Measurements from ENCODE around the gene SCN4A.

Gene SCN4A

GRCh38 chr17:63943745-63944144 is 29.0 kb downstream of the SCN4A start:
- DNase-seq (ENCODE audit: low spot score), result no peak
- H3K9me3 ChIP-seq (replicated peaks in 1 of 2; ENCODE audit: control insufficient read depth in 2 of 2, insufficient read depth in 1 of 2, low read depth in 1 of 2, low read length in 2 of 2), result peaks cover 0 to 4% of the 10 kb centered on the region in 2 donors
- no peak overlapping the region for H4K8ac ChIP-seq (ENCODE audit: low read depth, low read length)
- H3K23ac ChIP-seq (ENCODE audit: low read depth, low read length, poor library complexity), result no peak overlapping the region
- no peak overlapping the region for H2BK120ac ChIP-seq (ENCODE audit: low read depth, low read length)
- no peak overlapping the region for H2AFZ ChIP-seq (ENCODE audit: low read length)
- H3K79me1 ChIP-seq (ENCODE audit: low read depth, low read length), result peaks cover 2% of the 10 kb centered on the region
- no peak overlapping the region for H2BK15ac ChIP-seq (ENCODE audit: low read length)
- H2BK12ac ChIP-seq (ENCODE audit: low read length), result peak overlapping the region; percentile 84
- no peak overlapping the region for H3K9ac ChIP-seq (ENCODE audit: low read depth, low read length, poor library complexity)
- H3K18ac ChIP-seq (ENCODE audit: low read length), result no peak overlapping the region
- no peak overlapping the region for H3K27ac ChIP-seq (replicated peaks; ENCODE audit: low read length)
- no peak overlapping the region for H3K4ac ChIP-seq (ENCODE audit: low read length)
- H2AK5ac ChIP-seq (ENCODE audit: low read depth, low read length), result no peak overlapping the region
- H4K91ac ChIP-seq (ENCODE audit: low read depth, low read length, poor library complexity), result no peak overlapping the region
- H3K4me1 ChIP-seq (ENCODE audit: control insufficient read depth in 2 of 2, insufficient read depth in 1 of 2, low read depth in 1 of 2, low read length in 2 of 2), result peaks cover 0 to 2% of the 10 kb centered on the region in 2 donors
- no peak overlapping the region for H2BK5ac ChIP-seq (ENCODE audit: low read length)
- H3K36me3 ChIP-seq (replicated peaks in 1 of 2; ENCODE audit: control insufficient read depth in 2 of 2, insufficient read depth in 2 of 2, low read length in 2 of 2), result peaks cover 0 to 6% of the 10 kb centered on the region in 2 donors
- peaks cover 0 to 5% (median 0%) of the 10 kb centered on the region in 3 experiments for H3K27me3 ChIP-seq (ENCODE audit: control insufficient read depth in 3 of 3, insufficient read depth in 3 of 3, low read depth in 1 of 3, low read length in 3 of 3)
- WGBS, 2 donors (ENCODE audit: extremely low coverage in 2 of 2, insufficient read length in 2 of 2, insufficient replicate concordance in 1 of 2), result no CpG with 5 or more reads among the region's 9 CpGs
- peak overlapping the region; percentile 94 for H3K14ac ChIP-seq (ENCODE audit: low read length)
- no peak overlapping the region for H3K4me2 ChIP-seq (ENCODE audit: insufficient read depth, low read length, poor library complexity, severe bottlenecking)
- H3K4me3 ChIP-seq (ENCODE audit: low read length in 2 of 2), result no peak overlapping the region

GRCh38 chr17:63942309-63942985 is 30.3 kb downstream of the SCN4A start:
- no peak for DNase-seq (ENCODE audit: low spot score)
- H3K36me3 ChIP-seq (replicated peaks in 1 of 2; ENCODE audit: control insufficient read depth in 2 of 2, insufficient read depth in 2 of 2, low read length in 2 of 2), result peaks cover 0 to 6% of the 10 kb centered on the region in 2 donors
- peak overlapping the region; percentile 31 for H2BK12ac ChIP-seq (ENCODE audit: low read length)
- no peak overlapping the region for H3K14ac ChIP-seq (ENCODE audit: low read length)
- H3K4ac ChIP-seq (ENCODE audit: low read length), result peak overlapping the region; percentile 2
- no peak overlapping the region for H2BK15ac ChIP-seq (ENCODE audit: low read length)
- WGBS, 2 donors (ENCODE audit: extremely low coverage in 2 of 2, insufficient read length in 2 of 2, insufficient replicate concordance in 1 of 2), result no CpG with 5 or more reads among the region's 21 CpGs
- H2BK5ac ChIP-seq (ENCODE audit: low read length), result peak overlapping the region; percentile 29
- H3K79me1 ChIP-seq (ENCODE audit: low read depth, low read length), result peaks cover 2% of the 10 kb centered on the region
- no peak overlapping the region for H2AFZ ChIP-seq (ENCODE audit: low read length)
- H4K91ac ChIP-seq (ENCODE audit: low read depth, low read length, poor library complexity), result no peak overlapping the region
- H3K9me3 ChIP-seq (replicated peaks in 1 of 2; ENCODE audit: control insufficient read depth in 2 of 2, insufficient read depth in 1 of 2, low read depth in 1 of 2, low read length in 2 of 2), result peaks cover 0 to 4% of the 10 kb centered on the region in 2 donors
- H3K4me1 ChIP-seq (ENCODE audit: control insufficient read depth in 2 of 2, insufficient read depth in 1 of 2, low read depth in 1 of 2, low read length in 2 of 2), result peaks cover 0 to 9% of the 10 kb centered on the region in 2 donors
- H3K4me3 ChIP-seq (ENCODE audit: low read length in 2 of 2), result peak overlapping the region in 1 of 2 donors; percentile 41
- peak overlapping the region; percentile 28 for H2BK120ac ChIP-seq (ENCODE audit: low read depth, low read length)
- no peak overlapping the region for H3K27ac ChIP-seq (replicated peaks; ENCODE audit: low read length)
- H3K4me2 ChIP-seq (ENCODE audit: insufficient read depth, low read length, poor library complexity, severe bottlenecking), result no peak overlapping the region
- no peak overlapping the region for H3K9ac ChIP-seq (ENCODE audit: low read depth, low read length, poor library complexity)
- H4K8ac ChIP-seq (ENCODE audit: low read depth, low read length), result peak overlapping the region; percentile 72
- no peak overlapping the region for H3K18ac ChIP-seq (ENCODE audit: low read length)
- H2AK5ac ChIP-seq (ENCODE audit: low read depth, low read length), result peak overlapping the region; percentile 28
- peaks cover 0 to 2% (median 0%) of the 10 kb centered on the region in 3 experiments for H3K27me3 ChIP-seq (ENCODE audit: control insufficient read depth in 3 of 3, insufficient read depth in 3 of 3, low read depth in 1 of 3, low read length in 3 of 3)
- peak overlapping the region; percentile 6 for H3K23ac ChIP-seq (ENCODE audit: low read depth, low read length, poor library complexity)

GRCh38 chr17:63941751-63942150 is 31.0 kb downstream of the SCN4A start:
- Histone ChIP-seq H4K8ac (ENCODE audit: low read depth, low read length) (no peak overlapping the region), H3K27ac (replicated peaks; ENCODE audit: low read length) (no peak overlapping the region), H3K23ac (ENCODE audit: low read depth, low read length, poor library complexity) (peak overlapping the region; percentile 62), H3K4me2 (ENCODE audit: insufficient read depth, low read length, poor library complexity, severe bottlenecking) (no peak overlapping the region), H2BK120ac (ENCODE audit: low read depth, low read length) (no peak overlapping the region), H3K4ac (ENCODE audit: low read length) (no peak overlapping the region), H2BK15ac (ENCODE audit: low read length) (no peak overlapping the region), H2AFZ (ENCODE audit: low read length) (no peak overlapping the region), H3K9me3 (replicated peaks in 1 of 2; ENCODE audit: control insufficient read depth in 2 of 2, insufficient read depth in 1 of 2, low read depth in 1 of 2, low read length in 2 of 2) (peaks cover 0 to 4% of the 10 kb centered on the region in 2 donors), H3K4me1 (ENCODE audit: control insufficient read depth in 2 of 2, insufficient read depth in 1 of 2, low read depth in 1 of 2, low read length in 2 of 2) (peaks cover 0 to 9% of the 10 kb centered on the region in 2 donors), H3K9ac (ENCODE audit: low read depth, low read length, poor library complexity) (peak overlapping the region; percentile 15), H3K36me3 (replicated peaks in 1 of 2; ENCODE audit: control insufficient read depth in 2 of 2, insufficient read depth in 2 of 2, low read length in 2 of 2) (peaks cover 0 to 6% of the 10 kb centered on the region in 2 donors), H4K91ac (ENCODE audit: low read depth, low read length, poor library complexity) (no peak overlapping the region), H3K14ac (ENCODE audit: low read length) (no peak overlapping the region), H3K4me3 (ENCODE audit: low read length in 2 of 2) (no peak overlapping the region), H2BK12ac (ENCODE audit: low read length) (no peak overlapping the region), H3K27me3 (ENCODE audit: control insufficient read depth in 3 of 3, insufficient read depth in 3 of 3, low read depth in 1 of 3, low read length in 3 of 3) (peaks cover 0 to 2% (median 0%) of the 10 kb centered on the region in 3 experiments), H2BK5ac (ENCODE audit: low read length) (no peak overlapping the region), H2AK5ac (ENCODE audit: low read depth, low read length) (no peak overlapping the region), H3K18ac (ENCODE audit: low read length) (peak overlapping the region; percentile 44), H3K79me1 (ENCODE audit: low read depth, low read length) (peaks cover 2% of the 10 kb centered on the region)
- no CpG with 5 or more reads among the region's 23 CpGs for WGBS, 2 donors (ENCODE audit: extremely low coverage in 2 of 2, insufficient read length in 2 of 2, insufficient replicate concordance in 1 of 2)
- no peak for DNase-seq (ENCODE audit: low spot score)

- no peak overlapping the region for H2AK5ac ChIP-seq (ENCODE audit: low read depth, low read length)
- no CpG with 5 or more reads among the region's 12 CpGs for WGBS, 2 donors (ENCODE audit: extremely low coverage in 2 of 2, insufficient read length in 2 of 2, insufficient replicate concordance in 1 of 2)
- H3K4me2 ChIP-seq (ENCODE audit: insufficient read depth, low read length, poor library complexity, severe bottlenecking), result no peak overlapping the region
- no peak overlapping the region for H2BK12ac ChIP-seq (ENCODE audit: low read length)
- H3K4ac ChIP-seq (ENCODE audit: low read length), result no peak overlapping the region
- peaks cover 2% of the 10 kb centered on the region for H3K79me1 ChIP-seq (ENCODE audit: low read depth, low read length)
- H4K8ac ChIP-seq (ENCODE audit: low read depth, low read length), result no peak overlapping the region
- no peak overlapping the region for H3K9ac ChIP-seq (ENCODE audit: low read depth, low read length, poor library complexity)
- H3K4me1 ChIP-seq (ENCODE audit: control insufficient read depth in 2 of 2, insufficient read depth in 1 of 2, low read depth in 1 of 2, low read length in 2 of 2), result peaks cover 0 to 9% of the 10 kb centered on the region in 2 donors
- no peak overlapping the region for H3K18ac ChIP-seq (ENCODE audit: low read length)
- H3K9me3 ChIP-seq (replicated peaks in 1 of 2; ENCODE audit: control insufficient read depth in 2 of 2, insufficient read depth in 1 of 2, low read depth in 1 of 2, low read length in 2 of 2), result peaks cover 0 to 4% of the 10 kb centered on the region in 2 donors
- H4K91ac ChIP-seq (ENCODE audit: low read depth, low read length, poor library complexity), result no peak overlapping the region
- H3K27me3 ChIP-seq (ENCODE audit: control insufficient read depth in 3 of 3, insufficient read depth in 3 of 3, low read depth in 1 of 3, low read length in 3 of 3), result peaks cover 0 to 2% (median 0%) of the 10 kb centered on the region in 3 experiments
- no peak overlapping the region for H2AFZ ChIP-seq (ENCODE audit: low read length)
- no peak overlapping the region for H2BK15ac ChIP-seq (ENCODE audit: low read length)
- H3K36me3 ChIP-seq (replicated peaks in 1 of 2; ENCODE audit: control insufficient read depth in 2 of 2, insufficient read depth in 2 of 2, low read length in 2 of 2), result peaks cover 0 to 6% of the 10 kb centered on the region in 2 donors
- DNase-seq (ENCODE audit: low spot score), result no peak
- H2BK120ac ChIP-seq (ENCODE audit: low read depth, low read length), result no peak overlapping the region
- no peak overlapping the region for H3K27ac ChIP-seq (replicated peaks; ENCODE audit: low read length)
- H3K23ac ChIP-seq (ENCODE audit: low read depth, low read length, poor library complexity), result peak overlapping the region; percentile 62
- H3K14ac ChIP-seq (ENCODE audit: low read length), result peak overlapping the region; percentile 79
- H3K4me3 ChIP-seq (ENCODE audit: low read length in 2 of 2), result no peak overlapping the region
- no peak overlapping the region for H2BK5ac ChIP-seq (ENCODE audit: low read length)
Measured at GRCh38 chr17:63941162-63941561, 31.6 kb downstream of the SCN4A start.
